Activated CD8-positive, alpha-beta memory T cell treated with anti-CD3 and anti-CD28 coated beads, Interleukin-2, amount 10 ng/mL, durations not matched to agents 7 days and 5 days (primary cell): ENCODE data around the gene MADD. TPM values are rescaled to one million over a fixed set of nuclear protein-coding genes. Genes with fewer than 3 reads are reported as not detected.

Source experiments
- ATAC-seq: fragments of 150-1000 bp; cut with Tn5 transposase; one replicate; pipeline ENCODE4 v1.10.0; 2021; ENCODE audit warnings: moderate library complexity
- CTCF ChIA-PET: fragments of 350-600 bp; sonication (Branson Sonifier 250); formaldehyde crosslinking; loops from one replicate; lab custom pipeline; 2021; ENCODE audit warnings: antibody characterized with exemption; lab: Charles Lee
- DNase-seq: peaks from one replicate; pipeline ENCODE4 v3.0.0-alpha.2; 2020
- H3K27ac Mint-ChIP-seq: one replicate; pipeline ENCODE4 v1.8.0; 2021; ENCODE audit warnings: mild to moderate bottlenecking, mixed read lengths
- H3K27me3 Mint-ChIP-seq: one replicate; pipeline ENCODE4 v1.8.0; 2021; ENCODE audit warnings: mixed read lengths
- H3K36me3 Mint-ChIP-seq: one replicate; pipeline ENCODE4 v1.8.0; 2021; ENCODE audit warnings: mild to moderate bottlenecking, mixed read lengths
- H3K4me1 Mint-ChIP-seq: one replicate; pipeline ENCODE4 v1.8.0; 2021; ENCODE audit warnings: mixed read lengths
- H3K4me3 Mint-ChIP-seq: one replicate; pipeline ENCODE4 v1.8.0; 2021; ENCODE audit warnings: mild to moderate bottlenecking, moderate library complexity, mixed read lengths
- H3K9me3 Mint-ChIP-seq: one replicate; pipeline ENCODE4 v1.8.0; 2022; ENCODE audit warnings: low read depth, mixed read lengths
- total RNA-seq, 2 experiments: library from RNA; stranded (reverse); gene quantifications; one replicate each; pipeline ENCODE4 v1.2.3, GENCODE V29; 2021

Gene MADD
- total RNA-seq, 2 experiments from 2014 or later: 88.5 to 91.2 TPM

DNA sequence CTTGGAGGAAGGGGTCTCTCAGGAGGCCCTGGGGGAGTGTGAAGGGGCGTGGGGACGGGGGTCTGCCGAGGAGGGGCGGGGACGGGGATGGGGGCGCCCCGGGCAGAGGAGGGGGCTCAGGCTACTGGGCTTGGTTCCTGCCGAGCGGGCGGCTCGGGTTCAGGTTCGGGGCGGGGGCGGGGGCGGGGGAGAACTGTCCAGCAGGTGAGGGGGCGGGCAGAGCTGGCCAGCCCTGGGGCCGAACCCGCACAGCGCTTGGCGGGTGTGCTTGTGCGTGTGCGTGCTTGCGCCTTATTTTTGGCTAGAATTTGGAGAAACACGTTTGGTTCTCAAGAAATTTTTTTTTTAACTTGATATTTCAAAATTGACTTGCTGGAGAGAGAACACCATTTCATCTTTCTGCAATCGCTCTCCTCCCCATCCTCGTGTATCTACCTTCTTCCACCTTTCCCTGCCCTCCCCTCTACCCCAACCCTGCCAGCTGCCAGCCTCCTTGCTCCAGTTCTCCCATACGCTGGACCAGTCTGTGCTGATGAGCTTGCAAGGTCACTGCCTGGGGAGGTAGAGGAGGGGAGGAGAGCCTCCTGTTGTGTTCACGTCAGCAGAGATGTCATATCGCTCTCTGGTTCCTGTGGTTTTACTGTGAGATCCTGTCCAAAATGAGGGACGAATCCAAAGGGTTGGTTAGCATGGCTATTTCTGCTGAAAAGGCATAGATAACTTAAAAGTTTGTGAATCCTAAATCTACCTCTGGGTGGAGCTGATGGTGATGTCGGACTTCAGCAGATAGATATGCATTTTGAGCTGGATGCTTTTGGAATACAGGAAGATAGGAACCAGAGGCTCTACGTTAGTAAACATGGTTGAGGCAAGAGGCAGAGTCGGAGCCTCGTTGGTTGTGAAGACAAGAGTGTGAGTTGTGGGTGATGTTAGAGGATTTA is 668 bp downstream of the MADD start:
- Mint-ChIP-seq H3K4me3 (peak overlapping the region; percentile 78), H3K36me3 (peaks cover 20% of the 10 kb centered on the region), H3K9me3 (no peaks in the 10 kb centered on the region), H3K27me3 (no peaks in the 10 kb centered on the region), H3K27ac (peak overlapping the region; percentile 80), H3K4me1 (peaks cover 49% of the 10 kb centered on the region)
- CTCF ChIA-PET: interaction anchor here (0.7 to 3.1 kb wide), 12 partner anchors 9 to 1288 kb away, joined by 3 to 24 read pairs (median 4); partner anchors contain the start of genes ACP2, ARFGAP2, DDB2 and NR1H3
- DNase-seq (peak; percentile 75), ATAC-seq (no peak)

- no peaks in the 10 kb centered on the region for H3K9me3 Mint-ChIP-seq
- peaks cover 26% of the 10 kb centered on the region for H3K36me3 Mint-ChIP-seq
- peak overlapping the region; percentile 78 for H3K4me3 Mint-ChIP-seq
- peak overlapping the region; percentile 80 for H3K27ac Mint-ChIP-seq
- peaks cover 43% of the 10 kb centered on the region for H3K4me1 Mint-ChIP-seq
- ATAC-seq: no peak
- no peak for DNase-seq
- H3K27me3 Mint-ChIP-seq: no peaks in the 10 kb centered on the region
- CTCF ChIA-PET: interaction anchor here (0.9 to 3.1 kb wide), 11 partner anchors 8 to 580 kb away, joined by 3 to 24 read pairs (median 4); partner anchors contain the start of genes ACP2, ARFGAP2, DDB2 and NR1H3
Measured at GRCh38 chr11:47271328-47271727, 1.4 kb downstream of the MADD start.

DNA sequence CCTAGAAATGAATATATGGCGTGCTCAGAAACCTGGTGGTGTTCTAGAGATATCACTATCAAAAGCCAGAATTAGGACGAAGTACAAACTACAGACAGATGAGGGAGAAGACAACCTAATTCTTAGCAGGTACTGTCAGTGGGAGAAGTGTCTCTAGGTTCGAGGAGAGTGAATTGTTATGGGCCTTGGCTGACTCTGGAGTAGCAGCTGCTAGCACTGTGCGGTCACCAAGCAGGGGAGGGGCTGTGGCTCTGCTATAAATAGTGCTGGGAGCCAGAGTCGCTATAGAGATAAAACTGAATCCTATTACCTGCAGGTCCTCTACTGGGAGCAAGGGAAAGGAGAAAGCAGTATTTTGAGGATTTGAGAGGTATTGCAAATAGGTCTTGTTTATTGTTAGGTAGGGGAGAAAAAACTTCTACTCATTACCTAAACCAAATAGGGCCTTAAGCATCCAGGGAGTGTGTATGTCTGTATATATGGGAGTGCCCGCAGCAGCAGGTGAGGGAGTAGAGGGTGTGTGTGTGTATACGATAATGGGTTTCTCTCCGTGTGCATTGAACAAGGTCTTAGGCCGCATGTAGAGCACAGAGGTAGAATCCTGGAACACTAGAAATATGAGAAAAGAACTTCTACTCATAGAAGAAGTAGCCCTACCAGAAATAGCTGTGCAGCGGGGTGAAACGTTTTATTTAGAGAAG is 2.2 kb downstream of the MADD start:
- peak overlapping the region; percentile 22 for H3K27ac Mint-ChIP-seq
- H3K4me1 Mint-ChIP-seq: peaks cover 43% of the 10 kb centered on the region
- ATAC-seq (no peak), DNase-seq (no peak)
- CTCF ChIA-PET: interaction anchor here (1.3 to 3.1 kb wide), 7 partner anchors 13 to 140 kb away, joined by 4 to 24 read pairs (median 6); partner anchors contain the start of genes ACP2, DDB2 and NR1H3
- H3K27me3 Mint-ChIP-seq: no peaks in the 10 kb centered on the region
- H3K9me3 Mint-ChIP-seq: no peaks in the 10 kb centered on the region
- peak overlapping the region; percentile 78 for H3K4me3 Mint-ChIP-seq
- peaks cover 34% of the 10 kb centered on the region for H3K36me3 Mint-ChIP-seq

DNA sequence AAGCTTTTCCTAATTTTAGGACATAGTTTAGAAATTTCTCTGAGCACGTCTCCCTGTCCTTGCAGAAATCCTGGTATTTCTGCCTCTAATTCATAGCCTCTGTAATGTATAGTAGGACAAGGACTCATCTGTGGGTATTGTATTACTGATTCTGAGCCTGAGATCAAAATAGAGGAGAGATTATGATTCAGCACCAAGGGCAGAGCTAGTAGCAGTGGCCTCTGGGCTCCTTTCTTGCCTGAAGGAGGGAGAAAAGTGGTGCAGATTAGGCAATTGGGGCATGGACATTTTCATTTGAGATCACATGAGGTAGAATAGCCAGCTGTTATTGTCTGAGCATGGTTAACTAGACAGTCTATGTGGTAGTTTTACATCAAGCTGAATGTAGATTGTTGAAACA is 2.8 kb downstream of the MADD start:
- no peak for DNase-seq
- Mint-ChIP-seq H3K4me3 (no peak overlapping the region), H3K36me3 (peaks cover 35% of the 10 kb centered on the region)

DNA sequence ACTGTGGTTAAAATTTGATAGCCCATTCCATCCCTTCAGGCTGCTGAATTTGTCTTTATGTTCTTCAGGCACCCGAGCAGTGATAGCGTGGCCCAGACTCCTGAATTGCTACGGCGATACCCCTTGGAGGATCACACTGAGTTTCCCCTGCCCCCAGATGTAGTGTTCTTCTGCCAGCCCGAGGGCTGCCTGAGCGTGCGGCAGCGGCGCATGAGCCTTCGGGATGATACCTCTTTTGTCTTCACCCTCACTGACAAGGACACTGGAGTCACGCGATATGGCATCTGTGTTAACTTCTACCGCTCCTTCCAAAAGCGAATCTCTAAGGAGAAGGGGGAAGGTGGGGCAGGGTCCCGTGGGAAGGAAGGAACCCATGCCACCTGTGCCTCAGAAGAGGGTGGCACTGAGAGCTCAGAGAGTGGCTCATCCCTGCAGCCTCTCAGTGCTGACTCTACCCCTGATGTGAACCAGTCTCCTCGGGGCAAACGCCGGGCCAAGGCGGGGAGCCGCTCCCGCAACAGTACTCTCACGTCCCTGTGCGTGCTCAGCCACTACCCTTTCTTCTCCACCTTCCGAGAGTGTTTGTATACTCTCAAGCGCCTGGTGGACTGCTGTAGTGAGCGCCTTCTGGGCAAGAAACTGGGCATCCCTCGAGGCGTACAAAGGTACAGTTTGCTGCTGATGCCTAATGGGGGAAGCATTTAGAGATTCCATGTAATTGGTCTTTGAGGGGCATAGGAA is 4.7 kb downstream of the MADD start:
- ATAC-seq: no peak
- H3K9me3 Mint-ChIP-seq: no peaks in the 10 kb centered on the region
- H3K36me3 Mint-ChIP-seq: peaks cover 44% of the 10 kb centered on the region
- H3K27ac Mint-ChIP-seq: no peak overlapping the region
- H3K4me1 Mint-ChIP-seq: peaks cover 26% of the 10 kb centered on the region
- DNase-seq: no peak
- no peaks in the 10 kb centered on the region for H3K27me3 Mint-ChIP-seq
- CTCF ChIA-PET: interaction anchor here (0.9 to 2.2 kb wide), 3 partner anchors 24 to 85 kb away, joined by 3 to 6 read pairs (median 3); no protein-coding TSS in a partner anchor
- H3K4me3 Mint-ChIP-seq: no peak overlapping the region

More for the DNA sequence above, 2.8 kb downstream of the MADD start:
- no peaks in the 10 kb centered on the region for H3K9me3 Mint-ChIP-seq
- no peaks in the 10 kb centered on the region for H3K27me3 Mint-ChIP-seq
- CTCF ChIA-PET: interaction anchor here (1.3 to 3.1 kb wide), 6 partner anchors 14 to 140 kb away, joined by 4 to 24 read pairs (median 6); partner anchors contain the start of gene NR1H3
- ATAC-seq: no peak
- no peak overlapping the region for H3K27ac Mint-ChIP-seq
- peaks cover 42% of the 10 kb centered on the region for H3K4me1 Mint-ChIP-seq

DNA sequence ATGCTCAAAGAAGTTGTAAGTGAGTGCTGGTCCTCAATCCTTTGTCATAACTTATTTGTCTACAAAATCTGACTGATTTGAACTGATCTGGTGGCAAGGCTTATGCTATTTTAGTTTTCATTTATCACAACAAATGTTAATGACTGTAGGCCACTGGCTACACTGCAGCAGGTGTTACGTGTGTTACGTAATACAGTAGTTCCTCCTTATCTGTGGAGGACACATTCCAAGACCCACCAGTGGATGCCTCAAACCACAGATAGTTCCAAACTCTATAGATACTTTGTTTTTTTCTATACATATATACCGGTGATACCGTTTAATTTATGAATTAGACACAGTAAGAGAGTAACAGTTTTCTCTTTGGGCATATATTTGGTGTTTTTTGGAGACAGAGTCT is 7.0 kb downstream of the MADD start:
- H3K27ac Mint-ChIP-seq: no peak overlapping the region
- DNase-seq (no peak), ATAC-seq (no peak)
- peaks cover 50% of the 10 kb centered on the region for H3K36me3 Mint-ChIP-seq
- no peaks in the 10 kb centered on the region for H3K9me3 Mint-ChIP-seq
- no peak overlapping the region for H3K4me3 Mint-ChIP-seq
- H3K27me3 Mint-ChIP-seq: no peaks in the 10 kb centered on the region
- CTCF ChIA-PET: no interaction called here
- H3K4me1 Mint-ChIP-seq: peaks cover 13% of the 10 kb centered on the region

- CTCF ChIA-PET: no interaction called here
- no peak overlapping the region for H3K4me3 Mint-ChIP-seq
- ATAC-seq: no peak
- H3K4me1 Mint-ChIP-seq: peaks cover 4% of the 10 kb centered on the region
- DNase-seq: no peak
- H3K27ac Mint-ChIP-seq: no peak overlapping the region
- H3K27me3 Mint-ChIP-seq: no peaks in the 10 kb centered on the region
- H3K9me3 Mint-ChIP-seq: no peaks in the 10 kb centered on the region
- peaks cover 56% of the 10 kb centered on the region for H3K36me3 Mint-ChIP-seq
Measured at GRCh38 chr11:47278058-47278457, 8.1 kb downstream of the MADD start.

GRCh38 chr11:47278769-47279168 is 8.8 kb downstream of the MADD start:
- H3K4me3 Mint-ChIP-seq: no peak overlapping the region
- H3K27me3 Mint-ChIP-seq: no peaks in the 10 kb centered on the region
- ATAC-seq: no peak
- peaks cover 52% of the 10 kb centered on the region for H3K36me3 Mint-ChIP-seq
- DNase-seq: no peak
- CTCF ChIA-PET: interaction anchor here (1.1 kb wide), 1 partner anchor 8 kb away, joined by 3 read pairs; no protein-coding TSS in a partner anchor
- no peaks in the 10 kb centered on the region for H3K9me3 Mint-ChIP-seq
- no peak overlapping the region for H3K27ac Mint-ChIP-seq
- H3K4me1 Mint-ChIP-seq: no peaks in the 10 kb centered on the region

DNA sequence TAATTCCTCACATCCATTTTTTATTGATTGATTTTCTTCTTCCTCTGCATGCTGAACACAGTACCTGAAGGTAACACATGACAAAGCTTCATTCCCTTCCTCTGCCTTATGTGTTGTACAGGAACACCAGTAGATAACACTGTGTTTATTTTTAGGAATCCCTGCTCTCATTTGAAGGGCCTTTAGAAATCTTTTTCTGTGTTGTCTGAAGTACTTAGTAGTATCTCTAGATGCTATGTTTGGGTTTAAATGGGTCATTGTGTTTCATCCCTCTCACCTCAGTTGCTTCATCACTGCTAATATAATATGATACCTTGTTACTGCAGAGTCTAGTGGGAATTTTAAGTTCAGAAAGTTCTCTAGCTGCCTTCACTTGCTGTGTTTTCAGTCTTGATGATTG is 10.2 kb downstream of the MADD start:
- DNase-seq (no peak), ATAC-seq (no peak)
- no peak overlapping the region for H3K27ac Mint-ChIP-seq
- no peaks in the 10 kb centered on the region for H3K27me3 Mint-ChIP-seq
- peaks cover 50% of the 10 kb centered on the region for H3K36me3 Mint-ChIP-seq
- no peaks in the 10 kb centered on the region for H3K4me1 Mint-ChIP-seq
- CTCF ChIA-PET: interaction anchor here (1.3 to 1.4 kb wide), 2 partner anchors 9 to 103 kb away, joined by 3 to 4 read pairs; partner anchors contain the start of gene ARFGAP2
- H3K9me3 Mint-ChIP-seq: no peaks in the 10 kb centered on the region
- H3K4me3 Mint-ChIP-seq: no peak overlapping the region

DNA sequence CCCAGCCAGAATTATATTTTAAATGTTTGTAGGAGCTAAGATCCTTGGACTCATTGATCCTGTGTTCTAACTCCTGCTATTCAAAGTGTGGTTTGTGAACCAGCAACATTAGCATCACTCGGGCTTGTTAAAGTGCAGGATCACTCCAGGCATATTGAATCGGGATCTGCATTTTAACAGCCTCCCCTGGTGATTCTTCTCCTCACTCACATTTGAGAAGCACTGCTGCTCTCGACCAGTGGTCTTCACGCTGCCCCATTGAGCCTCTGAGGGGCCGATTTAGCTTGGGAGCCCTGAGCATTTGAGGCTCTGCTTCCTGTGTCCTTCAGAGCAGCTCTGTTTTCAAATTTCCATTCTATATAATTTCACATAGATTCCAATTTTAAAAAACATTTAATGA is 10.9 kb downstream of the MADD start:
- no peak for ATAC-seq

DNA sequence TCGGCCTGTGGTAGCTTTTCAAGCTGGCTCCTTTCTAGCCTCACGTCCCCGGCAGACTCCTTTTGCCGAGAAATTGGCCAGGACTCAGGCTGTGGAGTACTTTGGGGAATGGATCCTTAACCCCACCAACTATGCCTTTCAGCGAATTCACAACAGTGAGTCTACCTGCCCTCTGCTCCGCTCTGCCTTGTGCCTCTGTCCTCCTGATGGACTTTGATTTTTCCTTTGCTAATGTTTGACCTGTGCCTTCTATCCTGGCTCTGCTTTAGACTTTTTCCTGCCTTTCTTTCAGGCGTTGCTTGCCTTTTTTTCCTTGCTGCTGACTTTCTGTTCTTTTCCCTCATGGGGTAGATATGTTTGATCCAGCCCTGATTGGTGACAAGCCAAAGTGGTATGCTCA is 12.5 kb downstream of the MADD start:
- CTCF ChIA-PET: no interaction called here
- H3K36me3 Mint-ChIP-seq: peaks cover 51% of the 10 kb centered on the region
- no peak overlapping the region for H3K4me3 Mint-ChIP-seq
- H3K4me1 Mint-ChIP-seq: no peaks in the 10 kb centered on the region
- H3K27ac Mint-ChIP-seq: no peak overlapping the region
- no peak for ATAC-seq
- DNase-seq: no peak
- no peaks in the 10 kb centered on the region for H3K9me3 Mint-ChIP-seq
- no peaks in the 10 kb centered on the region for H3K27me3 Mint-ChIP-seq

More for the DNA sequence above, 10.9 kb downstream of the MADD start:
- H3K9me3 Mint-ChIP-seq: no peaks in the 10 kb centered on the region
- no peaks in the 10 kb centered on the region for H3K27me3 Mint-ChIP-seq
- CTCF ChIA-PET: interaction anchor here (0.9 to 1.4 kb wide), 4 partner anchors 10 to 104 kb away, joined by 3 to 4 read pairs (median 4); partner anchors contain the start of gene ARFGAP2
- no peaks in the 10 kb centered on the region for H3K4me1 Mint-ChIP-seq
- no peak overlapping the region for H3K4me3 Mint-ChIP-seq
- H3K36me3 Mint-ChIP-seq: peaks cover 52% of the 10 kb centered on the region
- no peak overlapping the region for H3K27ac Mint-ChIP-seq
- no peak for DNase-seq

DNA sequence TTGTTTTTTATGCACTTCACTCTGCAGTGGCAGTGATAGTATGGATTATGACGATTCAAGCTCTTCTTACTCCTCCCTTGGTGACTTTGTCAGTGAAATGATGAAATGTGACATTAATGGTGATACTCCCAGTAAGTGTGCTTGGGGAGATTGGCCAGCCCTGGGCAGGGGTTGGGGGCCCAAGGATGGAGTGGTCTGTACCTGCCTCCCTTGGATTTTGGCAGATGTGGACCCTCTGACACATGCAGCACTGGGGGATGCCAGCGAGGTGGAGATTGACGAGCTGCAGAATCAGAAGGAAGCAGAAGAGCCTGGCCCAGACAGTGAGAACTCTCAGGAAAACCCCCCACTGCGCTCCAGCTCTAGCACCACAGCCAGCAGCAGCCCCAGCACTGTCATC is 14.2 kb downstream of the MADD start:
- ATAC-seq: no peak
- H3K4me1 Mint-ChIP-seq: no peaks in the 10 kb centered on the region
- no peak overlapping the region for H3K4me3 Mint-ChIP-seq
- CTCF ChIA-PET: no interaction called here
- no peaks in the 10 kb centered on the region for H3K27me3 Mint-ChIP-seq
- H3K9me3 Mint-ChIP-seq: no peaks in the 10 kb centered on the region
- peaks cover 56% of the 10 kb centered on the region for H3K36me3 Mint-ChIP-seq
- DNase-seq: no peak
- H3K27ac Mint-ChIP-seq: no peak overlapping the region
